ENCODE results near the gene COMMD10.

Gene COMMD10

DNA sequence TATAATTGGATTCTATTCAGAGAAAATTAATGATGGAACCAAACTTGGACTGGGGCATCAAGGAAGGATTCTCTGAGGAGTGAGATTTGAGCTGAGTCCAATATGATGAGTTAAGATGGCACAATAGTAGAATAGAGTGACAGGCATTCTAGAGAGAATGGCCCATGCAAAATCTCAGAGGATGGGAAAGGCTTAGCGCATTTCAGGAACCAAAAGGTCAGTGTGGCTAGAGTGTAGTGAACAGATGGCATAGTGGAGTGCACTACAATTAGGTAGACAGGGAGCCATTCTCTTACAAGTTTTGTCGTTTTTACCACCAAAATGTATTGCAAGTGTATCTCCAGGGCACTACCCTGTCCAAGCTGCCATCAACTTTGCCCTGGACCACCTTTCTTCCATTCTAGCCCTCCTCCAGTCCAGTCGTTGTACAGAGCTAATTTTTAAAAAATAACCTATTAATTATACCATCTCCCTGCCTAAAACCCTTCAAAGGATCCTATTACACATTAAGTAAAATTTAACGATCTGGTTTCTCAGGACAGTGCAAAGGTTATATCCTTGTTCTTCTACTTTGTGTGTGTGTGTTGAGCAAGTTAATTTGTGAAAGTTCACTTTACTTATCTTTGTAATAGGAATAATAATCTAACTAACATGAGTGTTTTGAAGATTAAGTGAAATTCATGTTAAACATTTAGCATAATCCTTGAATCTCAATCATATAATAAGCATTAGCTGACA, 211.7 kb downstream of the COMMD10 start:
- DNase-seq, result no peak

DNA sequence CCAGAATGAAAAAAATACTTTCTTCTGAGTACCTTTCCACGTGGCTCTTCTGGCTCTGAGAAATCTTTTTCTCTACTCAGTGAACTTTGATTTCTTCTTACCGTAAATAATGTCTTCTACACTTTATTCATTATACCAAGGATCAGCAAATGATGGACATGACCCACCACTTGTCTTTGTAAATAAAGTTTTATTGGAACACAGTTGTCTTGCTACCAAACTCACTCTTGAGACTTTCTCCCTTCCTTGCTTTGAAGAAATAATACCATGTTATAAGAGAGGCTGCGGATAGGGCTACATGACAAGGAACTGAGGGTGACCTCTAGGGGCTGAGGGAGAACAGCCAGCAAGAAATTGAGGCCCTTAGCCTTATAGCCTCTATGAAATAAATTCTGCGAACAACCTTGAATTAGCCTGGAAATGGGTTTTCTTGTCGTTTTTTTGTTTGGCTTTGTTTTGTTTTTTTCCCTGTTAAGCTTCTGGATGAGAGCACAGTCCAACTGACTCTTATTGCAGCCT, 212.5 kb downstream of the COMMD10 start:
- DNase-seq, result no peak

DNA sequence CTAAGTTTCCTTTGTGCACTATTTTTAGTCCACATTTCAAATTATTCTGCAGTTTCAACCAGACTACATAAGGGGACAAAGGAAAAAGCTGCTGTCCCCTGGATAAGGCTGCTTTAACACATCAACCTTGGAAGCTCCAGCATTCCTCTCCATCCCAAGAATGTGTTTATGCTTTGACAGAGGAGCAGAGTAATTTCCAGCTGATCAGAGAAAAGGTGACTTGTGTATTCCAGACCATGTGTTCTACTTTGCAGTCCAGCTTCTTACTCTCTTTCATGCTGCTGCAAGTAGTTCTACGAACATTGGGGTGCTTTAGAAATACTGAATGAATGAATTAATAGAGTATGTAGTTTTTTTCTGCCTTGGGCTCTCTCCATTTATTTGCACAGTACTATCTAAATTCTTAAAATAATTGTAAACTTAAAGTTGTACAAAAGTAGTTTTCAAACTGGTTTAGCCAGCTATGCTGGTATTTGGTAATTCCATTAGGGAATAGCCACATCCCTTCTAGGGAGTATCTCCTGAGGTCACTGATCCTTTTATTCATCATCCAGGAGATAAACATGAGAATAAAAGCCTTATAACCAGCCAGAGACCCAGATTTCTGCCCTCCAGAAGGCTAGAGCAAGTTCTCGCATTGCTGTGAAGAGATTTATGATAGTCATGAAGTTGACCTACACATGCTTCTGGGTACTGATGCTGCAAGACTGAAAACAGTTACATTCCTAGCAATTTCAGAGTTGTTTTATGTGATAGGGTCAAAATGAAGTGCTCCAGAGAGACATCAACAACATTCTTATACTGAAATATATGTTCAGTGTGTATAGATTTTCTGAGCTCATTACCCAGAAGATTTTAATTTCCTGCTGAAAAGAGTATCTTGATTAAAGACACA, 215.2 kb downstream of the COMMD10 start:
- DNase-seq, result no peak

DNA sequence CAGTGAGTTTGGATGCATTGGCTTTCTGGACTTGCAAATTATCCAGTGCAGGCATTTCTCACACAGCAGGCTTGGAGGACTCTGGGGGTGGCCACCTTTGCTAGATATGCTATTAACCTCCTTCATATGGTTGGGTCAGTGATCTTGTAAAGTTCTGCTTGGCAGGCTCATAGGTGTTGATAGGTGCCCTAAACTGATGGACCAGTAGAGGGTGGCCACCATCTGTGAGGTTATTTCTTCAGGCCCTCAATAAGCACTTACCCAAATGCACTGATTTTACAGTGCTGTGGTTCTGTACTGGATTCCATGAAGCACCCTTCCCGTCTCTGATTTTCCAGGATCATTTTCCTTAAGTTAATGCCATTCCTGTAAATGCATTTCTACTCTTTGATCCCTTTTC, 216.3 kb downstream of the COMMD10 start:
- DNase-seq, result no peak

DNA sequence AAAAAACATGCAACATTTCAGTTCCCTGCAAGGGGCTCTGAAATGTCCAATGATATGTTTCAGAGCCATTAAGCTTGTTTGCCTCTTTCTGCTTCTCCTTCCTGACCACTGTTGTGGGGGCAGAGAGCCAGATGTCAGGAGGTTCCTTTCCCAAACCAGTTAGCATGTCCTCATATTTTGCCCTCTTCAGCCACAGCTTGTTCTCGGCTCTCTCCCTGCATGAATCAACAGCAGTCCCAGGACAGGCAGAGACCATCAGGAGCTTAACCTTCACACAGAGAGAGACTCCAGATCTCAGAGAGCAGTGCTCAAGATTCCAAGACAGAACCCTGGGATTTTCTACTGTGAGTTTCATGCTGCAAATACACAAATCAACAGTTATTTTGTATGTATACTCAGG, 218.5 kb downstream of the COMMD10 start:
- no peak for DNase-seq

DNA sequence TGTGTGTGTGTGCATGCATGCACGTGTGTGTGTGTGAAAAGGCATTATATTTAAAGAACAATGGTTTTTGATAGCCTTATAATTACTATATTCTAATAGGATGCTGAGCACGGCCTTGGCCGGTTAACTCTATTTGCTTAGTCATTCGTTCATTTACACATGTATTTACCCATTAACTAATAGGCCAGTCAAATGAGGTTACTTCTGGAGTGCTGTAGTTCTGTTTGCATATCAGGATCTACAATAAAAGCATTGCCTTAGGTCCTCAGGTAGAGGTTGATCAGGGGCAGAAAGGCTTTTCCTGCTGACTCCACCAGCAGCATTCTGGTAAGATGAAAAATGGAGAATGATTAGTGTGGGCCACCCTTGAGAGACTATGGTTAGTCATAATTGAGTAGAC, 219.0 kb downstream of the COMMD10 start:
- peak; percentile 94 for DNase-seq

DNA sequence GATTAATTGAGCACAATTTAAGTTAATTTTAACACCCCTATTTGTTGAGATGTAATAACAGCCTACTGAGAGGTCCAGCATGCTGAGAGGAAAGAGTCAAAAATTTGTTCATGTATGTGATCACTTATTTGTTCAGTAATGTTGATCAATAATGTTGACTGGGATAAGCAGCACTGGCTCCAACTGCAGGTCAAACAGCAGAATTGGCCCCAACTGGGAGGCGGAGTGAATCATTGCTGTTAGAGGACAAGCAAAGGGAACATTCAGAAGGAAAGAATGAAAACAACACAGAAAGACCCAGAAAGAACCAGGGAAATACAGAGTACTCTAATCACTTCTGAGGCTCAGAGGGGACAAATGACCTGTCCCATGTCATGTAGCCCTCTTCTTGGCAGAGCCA, 221.1 kb downstream of the COMMD10 start:
- DNase-seq, result no peak

DNA sequence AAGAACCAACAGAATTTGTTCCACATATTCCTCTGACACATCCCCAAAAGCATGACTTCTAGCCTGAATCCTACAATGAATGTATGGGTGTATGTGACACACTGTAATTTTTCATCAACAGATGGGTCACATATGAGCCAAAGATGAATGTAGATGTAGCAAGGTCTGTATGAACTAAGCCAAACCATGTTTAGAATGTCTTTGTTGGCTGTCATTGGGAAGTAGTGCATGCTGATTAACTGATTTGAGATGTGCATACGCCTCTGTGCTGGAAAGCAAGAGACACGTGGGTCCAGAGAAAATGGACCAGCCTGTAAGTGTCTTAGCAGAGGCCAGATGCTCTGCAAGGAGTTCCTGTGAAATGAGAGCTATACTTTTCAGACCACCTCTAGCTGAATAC, 222.0 kb downstream of the COMMD10 start:
- no peak for DNase-seq

DNA sequence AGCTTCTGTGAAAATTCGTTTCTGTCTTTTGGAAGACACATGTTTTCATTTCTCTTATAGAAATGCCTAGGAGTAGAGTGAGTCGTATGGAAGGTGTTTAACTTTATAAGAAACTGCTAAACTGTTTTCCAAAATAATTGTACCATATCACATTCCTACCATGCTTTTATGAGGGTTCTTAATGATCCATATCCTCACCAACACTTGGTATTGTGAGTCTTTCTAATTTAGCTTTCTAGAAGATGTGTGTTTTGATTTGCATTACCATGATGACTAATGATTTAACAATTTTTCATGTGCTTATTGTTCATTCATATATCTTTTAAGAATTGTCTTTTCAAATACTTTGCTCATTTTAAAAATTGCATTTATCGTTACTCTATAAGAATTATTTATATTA, 223.6 kb downstream of the COMMD10 start:
- DNase-seq, result no peak

DNA sequence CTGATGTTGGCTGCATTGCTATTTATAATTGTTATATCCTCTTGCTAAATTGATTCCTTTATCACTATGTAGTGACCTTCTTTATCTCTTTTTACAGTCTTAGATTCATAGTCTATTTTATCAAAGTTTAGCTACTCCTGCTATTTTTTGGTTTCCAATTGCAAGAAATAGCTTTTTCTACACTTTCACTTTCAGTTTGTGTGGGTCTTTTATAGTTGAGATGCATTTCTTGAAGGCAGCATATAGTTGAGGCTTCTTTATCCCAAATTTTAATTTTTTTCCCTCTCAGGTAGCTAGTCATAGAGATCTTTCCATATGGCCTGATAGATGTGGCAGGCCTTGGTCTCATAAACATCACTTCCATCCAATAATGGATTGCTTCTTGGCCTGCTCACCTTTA, 228.5 kb downstream of the COMMD10 start:
- no peak for DNase-seq

DNA sequence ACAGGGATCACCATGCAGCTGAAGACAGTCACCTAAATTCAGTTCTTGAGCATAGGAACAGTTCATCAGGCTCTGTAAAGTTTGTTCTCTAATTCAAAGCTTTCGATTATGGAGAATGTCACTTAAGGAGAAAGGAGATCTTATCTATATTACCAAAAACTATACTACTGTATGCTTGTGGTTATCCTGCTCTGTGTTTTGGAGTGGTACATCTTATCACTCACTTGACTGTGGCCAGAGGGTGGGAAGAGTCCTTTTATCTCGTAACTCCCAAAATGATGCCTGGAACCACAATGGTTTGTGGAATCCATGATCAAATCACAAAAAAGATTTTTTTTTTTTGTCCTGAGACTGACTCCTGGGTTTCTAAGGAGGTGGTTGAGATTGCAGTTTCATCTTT, 230.7 kb downstream of the COMMD10 start:
- DNase-seq, result no peak

DNA sequence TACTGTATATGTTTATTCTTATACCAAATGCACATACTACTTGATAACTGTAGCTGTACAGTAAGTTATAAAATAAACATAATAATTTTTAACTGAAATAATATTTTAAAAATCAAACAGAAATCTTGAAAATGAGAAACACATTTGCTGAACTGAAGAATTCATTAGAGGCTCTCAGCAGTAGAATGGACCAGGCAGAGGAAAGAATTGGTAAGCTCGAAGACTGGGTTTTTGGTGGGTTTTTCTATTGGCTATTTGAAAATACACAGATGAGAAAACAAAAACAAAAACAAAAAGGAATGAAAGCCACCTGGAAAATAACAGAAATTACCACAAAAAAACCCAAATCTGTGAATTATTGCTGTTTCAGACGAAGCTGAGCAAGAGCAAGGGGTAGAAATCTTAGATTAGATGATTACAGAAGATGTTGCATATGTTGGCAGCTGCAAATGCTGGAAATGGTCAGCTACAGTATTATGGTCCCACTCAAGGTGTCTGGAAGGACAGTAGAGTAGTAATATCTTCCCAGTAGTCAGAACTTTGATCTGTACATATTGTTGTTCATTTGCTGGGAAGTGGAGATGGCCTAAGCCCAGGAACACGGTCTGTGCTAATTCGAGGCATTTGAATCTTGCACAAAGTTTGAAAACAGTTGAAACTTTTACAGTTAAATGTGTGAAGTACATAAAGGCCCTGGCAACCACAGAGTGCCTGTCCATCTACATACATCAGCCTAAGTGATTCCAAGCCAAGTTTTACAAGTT, 233.4 kb downstream of the COMMD10 start:
- DNase-seq, result no peak

DNA sequence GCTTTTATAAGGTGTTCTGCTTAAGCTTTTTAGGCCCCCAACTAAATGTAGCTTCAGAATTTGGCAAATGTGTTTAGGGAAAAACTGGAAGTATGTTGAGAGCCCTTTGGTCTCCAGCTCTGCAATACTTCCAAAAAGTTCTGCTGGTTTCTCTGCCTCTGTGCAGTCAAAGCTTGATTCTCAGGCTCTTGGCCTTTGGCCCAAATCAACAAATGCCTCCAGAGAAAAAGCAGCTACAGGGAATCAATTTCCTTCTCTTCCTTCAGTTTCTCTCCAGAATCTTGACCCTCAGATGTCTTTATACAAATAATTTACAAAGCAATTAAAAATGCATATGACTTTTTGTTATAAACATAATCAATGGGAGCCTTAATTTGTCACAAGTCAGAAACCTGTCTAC, 235.7 kb downstream of the COMMD10 start:
- no peak for DNase-seq

DNA sequence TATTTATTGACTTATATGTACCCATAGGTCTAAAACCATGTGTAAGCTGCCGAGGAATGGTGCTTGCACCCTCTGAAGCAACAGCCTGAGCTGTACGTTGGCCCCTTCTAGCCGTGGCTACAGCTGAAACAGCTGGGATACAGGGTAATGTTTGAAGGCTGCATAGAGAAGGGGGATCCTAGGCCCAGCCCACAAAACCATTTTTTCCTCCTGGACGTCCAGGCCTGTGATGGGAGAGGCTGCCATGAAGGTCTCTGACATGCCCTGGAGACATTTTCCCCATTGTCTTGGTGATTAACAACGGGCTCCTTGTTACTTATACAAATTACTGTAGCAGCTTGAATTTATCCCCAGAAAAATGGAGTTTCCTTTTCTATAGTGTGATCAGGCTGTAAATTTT, 244.7 kb downstream of the COMMD10 start:
- DNase-seq, result no peak

DNA sequence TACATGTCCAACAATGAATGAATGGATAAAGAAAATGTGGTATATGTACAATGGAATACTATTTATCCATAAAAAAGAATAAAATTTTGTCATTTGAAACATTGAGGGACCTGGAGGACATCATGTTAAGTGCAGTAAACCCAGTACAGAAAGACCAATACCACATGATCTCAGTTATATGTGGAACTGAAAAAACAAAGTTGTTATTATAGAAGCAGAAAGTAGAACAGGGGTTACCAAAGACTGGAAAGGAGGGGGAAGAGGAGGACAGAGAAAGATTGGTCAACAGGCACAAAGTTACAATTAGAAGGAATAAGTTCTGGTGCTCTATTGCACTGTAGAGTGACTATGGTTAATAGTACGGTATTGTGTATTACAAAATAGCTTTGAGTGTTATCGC, 256.0 kb downstream of the COMMD10 start:
- DNase-seq, result no peak

All from NCI-H748 treated with DMSO at 0.1 percent for 48 hours (cell line).